SK-N-SH (cell line): ENCODE results near the gene RNF40. TPM values are rescaled to one million over a fixed set of nuclear protein-coding genes. Genes with fewer than 3 reads are reported as not detected.

ENCODE experiments used
- CTCF ChIA-PET: fragments of 300-600, 350-600 bp; formaldehyde crosslinking; extraction: SDS; loops from one replicate; lab custom pipeline; 2021; lab: Yijun Ruan, JAX
- POLR2A ChIA-PET: fragments of 350-600 bp; sonication (Branson Sonifier 250); formaldehyde crosslinking; extraction: SDS; loops from one replicate; lab custom pipeline; 2020; ENCODE audit warnings: antibody characterized with exemption, inconsistent platforms; lab: Yijun Ruan, JAX
- DNase-seq: peaks from one replicate; pipeline ENCODE4 v3.0.0; 2012
- H2AFZ ChIP-seq: fragments of 200-600 bp; sonication (generic); 2 replicates; pipeline ENCODE4 v1.8.1; 2016; ENCODE audit warnings: antibody characterized with exemption, mild to moderate bottlenecking, low read depth
- H3F3A ChIP-seq: fragments of 200-600 bp; sonication (generic); replicated peaks from 2 replicates; pipeline ENCODE3; 2016; ENCODE audit warnings: antibody characterized with exemption, mild to moderate bottlenecking; ENCODE audit not compliant: insufficient read depth
- H3K27ac ChIP-seq, 2 experiments: fragments of 200-500 bp in 1 of 2; fragments of 200-600 bp in 1 of 2; sonication (Bioruptor generic) in 1 of 2; sonication (generic), shearing (Covaris generic) in 1 of 2; 2 replicates each; pipeline versions ENCODE4 v1.5.1 to v1.6.1; 2014 to 2016; ENCODE audit warnings: low read depth in 2 of 2, inconsistent platforms in 1 of 2, low read length in 1 of 2, mild to moderate bottlenecking in 1 of 2, mixed read lengths in 1 of 2
- H3K27me3 ChIP-seq: fragments of 200-600 bp; sonication (generic), shearing (Covaris generic); 2 replicates; pipeline ENCODE4 v1.6.1; 2016; ENCODE audit warnings: mixed run types; ENCODE audit not compliant: insufficient read depth
- H3K36me3 ChIP-seq, 2 experiments: fragments of 200-500 bp in 1 of 2; fragments of 200-600 bp in 1 of 2; sonication (Bioruptor generic) in 1 of 2; sonication (generic) in 1 of 2; replicated peaks in 1 of 2; 2 replicates each; pipeline versions ENCODE3 to v1.5.1; 2014 to 2016; ENCODE audit warnings: low read length in 1 of 2, mild to moderate bottlenecking in 1 of 2; ENCODE audit not compliant: insufficient read depth in 2 of 2, control insufficient read depth in 1 of 2
- H3K4me1 ChIP-seq, 2 experiments: fragments of 200-500 bp in 1 of 2; fragments of 200-600 bp in 1 of 2; sonication (Bioruptor generic) in 1 of 2; sonication (generic), shearing (Covaris generic) in 1 of 2; 2 replicates each; pipeline versions ENCODE4 v1.5.1 to v1.6.1; 2014 to 2016; ENCODE audit warnings: low read depth in 1 of 2, low read length in 1 of 2, mixed run types in 1 of 2; ENCODE audit not compliant: insufficient read depth in 2 of 2, control insufficient read depth in 1 of 2
- H3K4me2 ChIP-seq: fragments of 200-600 bp; sonication (generic), shearing (Covaris generic); 2 replicates; pipeline ENCODE4 v1.6.1; 2017; ENCODE audit warnings: mixed run types
- H3K4me3 ChIP-seq, 2 experiments: fragments of 200-500 bp in 1 of 2; fragments of 200-600 bp in 1 of 2; sonication (Bioruptor generic) in 1 of 2; sonication (generic), shearing (Covaris generic) in 1 of 2; 2 replicates each; pipeline versions ENCODE4 v1.5.1 to v1.8.1; 2014 to 2016; ENCODE audit warnings: low read depth in 2 of 2, inconsistent platforms in 1 of 2, low read length in 1 of 2, mild to moderate bottlenecking in 1 of 2, mixed read lengths in 1 of 2, moderate library complexity in 1 of 2
- H3K79me2 ChIP-seq: fragments of 200-600 bp; sonication (generic); 2 replicates; pipeline ENCODE4 v1.8.1; 2017; ENCODE audit warnings: mild to moderate bottlenecking; ENCODE audit not compliant: insufficient read depth
- H3K9ac ChIP-seq: fragments of 200-600 bp; sonication (generic); 2 replicates; pipeline ENCODE4 v1.6.1; 2017; ENCODE audit warnings: mixed run types
- H3K9me2 ChIP-seq: fragments of 200-600 bp; sonication (generic); 2 replicates; pipeline ENCODE4 v1.6.1; 2017; ENCODE audit warnings: mixed run types
- H3K9me3 ChIP-seq: fragments of 200-600 bp; sonication (generic); 2 replicates; pipeline ENCODE4 v1.6.1; 2017; ENCODE audit warnings: mixed run types, mild to moderate bottlenecking, moderate library complexity
- H4K20me1 ChIP-seq: fragments of 200-600 bp; sonication (generic); 2 replicates; pipeline ENCODE4 v1.6.1; 2017; ENCODE audit warnings: mild to moderate bottlenecking, mixed run types; ENCODE audit not compliant: insufficient read depth
- ELF1 ChIP-seq: IDR thresholded peaks from 2 replicates; pipeline ENCODE4 v1.4.0; 2012
- EP300 ChIP-seq, 2 experiments: IDR thresholded peaks; 2 replicates each; pipeline versions ENCODE4 v1.4.0 to v1.6.1; 2012; ENCODE audit warnings: borderline replicate concordance in 1 of 2, low read depth in 1 of 2, low read length in 1 of 2
- EZH2phosphoT487 ChIP-seq: fragments of 200-600 bp; sonication (generic); IDR thresholded peaks from 2 replicates; pipeline ENCODE4 v1.6.1; 2017; ENCODE audit warnings: low read depth, mixed run types, mild to moderate bottlenecking, antibody characterized with exemption, moderate library complexity, borderline replicate concordance
- GATA2 ChIP-seq: sonication (generic); formaldehyde crosslinking; IDR thresholded peaks from 2 replicates; pipeline ENCODE4 v1.5.0; 2020; ENCODE audit warnings: mild to moderate bottlenecking, missing genetic modification reagents
- MEF2A ChIP-seq: IDR thresholded peaks from 2 replicates; pipeline ENCODE4 v1.4.0; 2012; ENCODE audit warnings: low read depth, borderline replicate concordance
- POLR2AphosphoS5 ChIP-seq: IDR thresholded peaks from 2 replicates; pipeline ENCODE4 v1.6.1; 2012; ENCODE audit warnings: low read depth, low read length
- SIN3A ChIP-seq: IDR thresholded peaks from 2 replicates; pipeline ENCODE4 v1.6.1; 2012; ENCODE audit warnings: low read depth, mild to moderate bottlenecking, low read length, moderate library complexity, borderline replicate concordance
- TAF1 ChIP-seq: IDR thresholded peaks from 2 replicates; pipeline ENCODE4 v1.6.1; 2012; ENCODE audit warnings: low read depth, mild to moderate bottlenecking, low read length, moderate library complexity, borderline replicate concordance
- TEAD4 ChIP-seq: IDR thresholded peaks from 2 replicates; pipeline ENCODE4 v1.4.0; 2012; ENCODE audit warnings: mild to moderate bottlenecking, borderline replicate concordance; ENCODE audit not compliant: insufficient read depth
- USF1 ChIP-seq: IDR thresholded peaks from 2 replicates; pipeline ENCODE4 v1.4.0; 2012; ENCODE audit warnings: low read depth, borderline replicate concordance
- USF2 ChIP-seq: fragments of 150-350 bp; IDR thresholded peaks from 2 replicates; pipeline ENCODE4 v1.6.1; 2017; ENCODE audit warnings: antibody characterized with exemption, low read length, low read depth, borderline replicate concordance
- WGBS: methylation state at CpG from one replicate; pipeline ENCODE4 v1.1.6; 2017; ENCODE audit warnings: low lambda C conversion rate; 5-methylcytosine and 5-hydroxymethylcytosine counted together
- polyA plus RNA-seq, 3 experiments: library from polyadenylated mRNA; depleted of rRNA; stranded (reverse); fragments of >200 nt; gene quantifications; 2 replicates each; pipeline ENCODE4 v1.2.3, GENCODE V29; 2012

RNF40 gene
- polyA plus RNA-seq, 1 of the 3 experiments (the other 2 are of a cell fraction), result 49.8 TPM

GRCh38 chr16:30777591-30778297 is 15.6 kb downstream of the RNF40 start:
- Histone ChIP-seq H3K4me3 (no peak overlapping the region), H2AFZ (no peak overlapping the region), H4K20me1 (no peaks in the 10 kb centered on the region), H3K27ac (peak overlapping the region in 1 of 2 experiments; percentile 30; a peak in 1 of 4 replicates), H3K79me2 (0 out of 2 replicates have a peak, but pooled peaks cover 14% of the 10 kb centered on the region), H3K27me3 (no peaks in the 10 kb centered on the region), H3K9ac (no peak overlapping the region), H3F3A (peaks cover 31% of the 10 kb centered on the region), H3K9me2 (no peaks in the 10 kb centered on the region), H3K9me3 (no peaks in the 10 kb centered on the region), H3K4me1 (peaks cover 12 to 29% of the 10 kb centered on the region in 2 experiments; a peak in 3 of 4 replicates), H3K4me2 (no peak overlapping the region), H3K36me3 (peaks cover 12 to 42% of the 10 kb centered on the region in 2 experiments)
- 0 out of 2 replicates have a peak, but pooled peaks have one; percentile 3 for TF ChIP-seq ELF1
- TF ChIP-seq GATA2 (CRISPR knock-in tag), result no peak
- DNase-seq, result no peak
- POLR2A ChIA-PET, result interaction anchor here (0.6 to 1.7 kb wide), 5 partner anchors 13 to 115 kb away, joined by 3 to 4 read pairs (median 3); no protein-coding TSS in a partner anchor
- CTCF ChIA-PET, result interaction anchor here (0.6 to 1.6 kb wide), 3 partner anchors 37 to 157 kb away, joined by 3 to 6 read pairs (median 3); no protein-coding TSS in a partner anchor
- WGBS, result 96% methylated on average over 5 of the region's 7 CpGs

- H3K4me2 ChIP-seq, result no peak overlapping the region
- H3K79me2 ChIP-seq, result peaks cover 22% of the 10 kb centered on the region; the same call in 1 of the 2 replicates
- ChIA-PET CTCF (interaction anchor here (0.6 to 1.4 kb wide), 3 partner anchors 36 to 156 kb away, joined by 3 read pairs; no protein-coding TSS in a partner anchor), POLR2A (interaction anchor here (0.6 to 1.7 kb wide), 4 partner anchors 32 to 114 kb away, joined by 3 to 4 read pairs (median 4); no protein-coding TSS in a partner anchor)
- peaks cover 12 to 46% of the 10 kb centered on the region in 2 experiments for H3K36me3 ChIP-seq
- no peak overlapping the region for H3K27ac ChIP-seq
- TF ChIP-seq TAF1 (no peak), EP300 (IDR thresholded peaks at IDR 0.05; ENCODE audit: borderline replicate concordance in 1 of 2, low read depth in 1 of 2, low read length in 1 of 2) (no peak), SIN3A (no peak), EZH2phosphoT487 (no peak), TEAD4 (no peak), POLR2AphosphoS5 (no peak), USF2 (no peak), USF1 (no peak), MEF2A (no peak)
- H3K4me3 ChIP-seq, result no peak overlapping the region
- H3F3A ChIP-seq, result peaks cover 31% of the 10 kb centered on the region
- H3K9ac ChIP-seq, result no peak overlapping the region
- H3K27me3 ChIP-seq, result no peaks in the 10 kb centered on the region
- no peak overlapping the region for H2AFZ ChIP-seq
- H3K9me3 ChIP-seq, result no peaks in the 10 kb centered on the region
- no peaks in the 10 kb centered on the region for H3K9me2 ChIP-seq
- 95% methylated on average over 14 of the region's 14 CpGs for WGBS
- H4K20me1 ChIP-seq, result no peaks in the 10 kb centered on the region
- peaks cover 12 to 29% of the 10 kb centered on the region in 2 experiments; a peak in 3 of 4 replicates for H3K4me1 ChIP-seq
- DNase-seq, result no peak
Measured at GRCh38 chr16:30778549-30779244, 16.6 kb downstream of the RNF40 start.
